NCI-H1436 treated with DMSO at 0.1 percent for 48 hours (cell line): ENCODE measurements around the gene ZNF846.
"Not testable (repeated sequence)": the region's sequence is repeated elsewhere in the genome, so short reads cannot be mapped to it uniquely, and the experiment has no call there.

ENCODE experiments used
- DNase-seq: peaks from one replicate; lab custom pipeline; 2025; lab: John Stamatoyannopoulos, UW

Gene ZNF846

GRCh38 chr19:9768175-9769112, at the start of gene ZNF846:
Gene ZNF846 (minus strand): TSS chr19:9768738. CDS start chr19:9764950, 3,788 bp downstream.
- DNase-seq: peak; percentile 82

DNA sequence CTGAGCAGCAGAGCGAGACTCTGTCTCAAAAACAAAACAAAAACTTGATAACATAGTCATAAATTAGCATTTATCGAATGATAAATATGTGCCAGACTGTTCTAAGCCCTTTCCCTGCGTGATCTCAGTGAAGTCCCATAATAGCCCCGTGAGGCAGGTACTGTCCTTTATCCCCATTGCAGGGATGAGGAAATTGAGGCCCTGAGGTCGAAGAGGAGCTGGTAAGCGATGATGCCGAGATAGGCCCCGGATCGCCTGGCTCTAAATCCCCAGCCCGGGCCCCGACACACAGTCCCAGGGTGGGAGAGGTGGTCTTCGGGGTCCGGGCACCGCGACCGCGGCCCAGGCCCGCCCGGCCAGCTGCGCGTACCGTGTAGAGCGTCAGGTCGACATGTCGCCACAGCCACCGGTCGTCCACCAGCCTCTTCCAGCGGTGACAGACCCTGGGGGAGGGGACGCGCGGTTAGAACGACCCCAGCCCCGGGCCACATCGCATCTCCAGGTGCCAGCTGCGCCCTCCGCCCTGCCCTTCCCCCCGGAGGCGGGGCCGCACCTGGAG, 49.7 kb upstream of the ZNF846 start:
- no peak for DNase-seq

- no peak for DNase-seq
Measured at GRCh38 chr19:9811139-9811538, 42.6 kb upstream of the ZNF846 start.

- DNase-seq: no peak
Measured at GRCh38 chr19:9808855-9809824, 40.6 kb upstream of the ZNF846 start.

DNA sequence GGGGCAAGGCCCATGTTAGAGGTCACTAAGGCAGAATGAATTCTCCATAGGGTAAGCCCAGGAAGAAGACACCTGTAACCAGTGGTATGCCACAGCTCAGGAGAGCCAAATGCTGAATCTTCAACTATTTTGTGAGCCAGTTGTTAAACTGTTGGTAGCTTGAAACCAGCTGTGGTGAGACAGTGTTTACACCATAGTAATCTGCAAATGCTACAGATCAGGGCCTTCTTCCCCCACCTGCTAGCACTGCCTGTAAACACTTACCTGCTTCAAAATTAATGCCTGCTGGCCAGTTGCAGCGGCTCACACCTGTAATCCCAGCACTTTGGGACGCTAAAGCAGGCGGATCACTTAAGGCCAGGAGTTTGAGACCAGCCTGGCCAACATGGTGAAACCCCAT, 38.3 kb upstream of the ZNF846 start:
- DNase-seq: no peak

DNA sequence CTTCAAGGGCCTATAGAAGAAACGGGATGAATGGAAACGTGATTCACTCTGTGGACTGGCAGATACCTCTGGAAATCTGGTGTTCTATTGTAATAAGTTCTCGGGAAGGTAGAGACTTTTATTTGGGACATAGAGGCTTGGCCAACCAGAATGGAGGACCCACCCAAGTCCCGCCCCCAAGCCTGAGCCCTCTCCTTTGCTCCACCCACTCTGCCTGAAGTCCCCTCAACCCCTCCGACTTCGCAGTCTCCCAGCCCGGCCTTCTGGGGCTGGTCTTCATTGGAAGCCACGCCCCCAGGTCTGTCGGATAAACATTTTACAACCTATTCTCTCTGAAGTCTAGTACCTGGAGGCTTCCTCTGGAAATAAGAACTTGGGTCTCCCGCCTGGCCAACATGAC, 33.4 kb upstream of the ZNF846 start:
- no peak for DNase-seq

GRCh38 chr19:9799162-9799561, 30.6 kb upstream of the ZNF846 start:
- no peak for DNase-seq

GRCh38 chr19:9797871-9798270, 29.3 kb upstream of the ZNF846 start:
- no peak for DNase-seq

GRCh38 chr19:9796113-9796773, 27.7 kb upstream of the ZNF846 start:
- peak; percentile 45 for DNase-seq

DNA sequence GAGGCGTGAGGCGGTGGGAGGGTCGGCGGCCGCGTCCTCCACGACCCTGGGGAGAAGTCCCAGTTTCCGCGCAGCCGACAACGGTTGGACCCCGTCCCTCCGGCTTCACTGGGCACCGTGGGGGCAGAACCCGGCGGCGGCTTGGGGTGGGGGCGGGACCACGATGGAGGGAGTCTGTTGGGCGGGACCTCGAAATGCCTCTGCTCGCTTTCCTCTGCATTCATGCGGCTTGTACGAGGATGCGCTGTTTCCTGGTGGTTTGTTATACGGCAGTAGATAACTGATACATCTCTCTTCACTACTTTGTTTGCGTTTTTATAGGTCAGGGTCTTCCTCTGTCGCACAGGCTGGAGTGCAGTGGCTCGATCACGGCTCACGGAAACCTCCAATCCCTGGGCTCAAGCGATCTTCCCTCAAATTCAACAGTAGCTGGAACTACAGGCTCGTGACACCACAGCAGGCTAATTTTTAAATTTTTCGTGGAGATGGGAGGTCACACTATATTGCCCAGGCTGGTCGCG, 24.6 kb upstream of the ZNF846 start:
- no peak for DNase-seq

GRCh38 chr19:9792206-9793070, 23.9 kb upstream of the ZNF846 start:
- DNase-seq: peak; percentile 19

DNA sequence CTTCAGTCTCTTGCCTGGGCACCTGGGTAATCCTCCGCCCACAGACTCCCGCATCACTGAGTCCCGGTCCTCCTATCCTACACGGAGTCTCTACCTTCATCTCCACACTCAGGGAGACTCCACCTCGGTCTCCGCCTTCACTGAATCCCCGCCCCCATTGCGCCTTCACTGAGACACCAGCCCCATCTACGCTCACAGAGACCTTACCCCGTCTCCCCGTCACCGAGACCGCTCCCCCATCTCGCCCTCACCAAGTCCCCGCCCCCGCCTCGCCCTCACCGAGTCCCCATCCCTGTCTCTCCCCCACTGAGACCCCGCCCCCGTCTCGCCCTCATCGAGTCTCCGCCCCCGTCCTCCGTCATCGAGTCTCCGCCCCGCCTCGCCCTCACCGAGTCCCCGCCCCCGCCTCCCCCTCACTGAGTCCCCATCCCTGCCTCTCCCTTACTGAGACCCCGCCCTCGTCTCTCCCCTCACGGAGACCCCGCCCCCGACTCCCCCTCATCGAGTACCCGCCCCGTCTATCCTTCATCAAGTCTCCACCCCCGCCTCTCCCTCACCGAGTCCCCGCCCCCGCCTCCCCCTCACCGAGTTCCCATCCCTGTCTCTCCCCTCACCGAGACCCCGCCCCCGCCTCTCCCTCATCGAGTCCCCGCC, 23.1 kb upstream of the ZNF846 start:
- DNase-seq: peak; percentile 70

DNA sequence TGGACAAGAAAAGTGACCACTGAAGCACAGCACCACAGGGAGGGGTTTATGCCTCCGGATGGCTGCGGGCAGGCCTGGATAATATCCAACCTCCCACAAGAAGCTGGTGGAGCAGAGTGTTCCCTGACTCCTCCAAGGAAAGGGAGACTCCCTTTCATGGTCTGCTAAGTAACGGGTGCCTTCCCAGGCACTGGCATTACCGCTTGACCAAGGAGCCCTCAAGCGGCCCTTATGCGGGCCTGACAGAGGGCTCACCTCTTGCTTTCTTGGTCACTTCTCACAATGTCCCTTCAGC, 22.5 kb upstream of the ZNF846 start:
- DNase-seq: not testable (repeated sequence)

- not testable (repeated sequence) for DNase-seq
Measured at GRCh38 chr19:9789579-9789978, 21.0 kb upstream of the ZNF846 start.

DNA sequence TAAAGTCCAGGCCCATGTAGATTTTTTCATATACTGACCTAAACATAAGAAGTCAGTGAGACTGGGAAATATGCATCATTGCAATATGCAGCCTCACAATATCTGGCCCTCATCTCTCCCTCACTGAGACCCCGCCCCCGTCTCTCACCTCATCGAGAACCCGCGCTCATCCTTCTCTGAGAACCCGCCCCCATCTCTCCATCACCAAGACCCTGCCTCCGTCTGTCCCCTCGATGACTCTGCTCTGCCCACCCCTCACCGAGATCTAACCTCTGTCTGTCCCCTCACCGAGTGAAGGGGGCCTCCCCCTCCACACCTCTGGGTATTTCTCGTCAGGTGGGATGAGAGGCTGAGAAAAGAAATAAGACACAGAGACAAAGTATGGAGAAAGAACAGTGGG, 20.5 kb upstream of the ZNF846 start:
- no peak for DNase-seq

DNA sequence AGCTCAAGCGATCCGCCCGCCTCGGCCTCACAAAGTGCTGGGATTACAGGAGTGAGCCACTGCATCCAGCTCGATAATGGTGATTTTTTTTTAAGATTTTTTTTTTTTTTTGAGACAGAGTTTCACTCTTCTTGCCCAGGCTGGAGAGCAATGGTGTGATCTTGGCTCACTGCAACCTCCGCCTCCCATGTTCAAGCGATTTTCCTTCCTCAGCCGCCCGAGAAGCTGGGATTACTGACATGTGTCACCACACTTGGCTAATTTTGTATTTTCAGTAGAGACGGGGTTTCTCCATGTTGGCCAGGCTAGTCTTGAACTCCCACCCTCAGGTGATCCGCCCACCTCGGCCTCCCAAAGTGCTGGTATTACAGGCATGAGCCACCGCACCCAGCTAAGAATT, 20.1 kb upstream of the ZNF846 start:
- not testable (repeated sequence) for DNase-seq

DNA sequence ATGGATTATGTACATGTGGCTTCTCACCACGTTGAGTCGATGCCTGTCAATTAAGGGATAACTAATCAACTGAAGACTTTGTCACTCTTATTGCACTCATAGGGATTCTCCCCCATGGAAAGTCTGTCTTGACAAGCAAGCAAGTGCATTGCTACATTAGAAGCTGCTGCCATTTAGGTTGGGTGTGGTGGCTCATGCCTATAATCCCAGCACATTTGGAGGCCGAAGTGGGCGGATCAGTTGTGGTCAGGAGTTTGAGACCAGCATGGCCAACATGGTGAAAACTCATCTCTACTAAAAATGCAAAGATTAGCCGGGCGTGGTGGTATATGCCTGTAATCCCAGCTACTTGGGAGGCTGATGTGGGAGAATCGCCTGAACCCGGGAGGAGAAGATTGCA, 18.3 kb upstream of the ZNF846 start:
- no peak for DNase-seq

DNA sequence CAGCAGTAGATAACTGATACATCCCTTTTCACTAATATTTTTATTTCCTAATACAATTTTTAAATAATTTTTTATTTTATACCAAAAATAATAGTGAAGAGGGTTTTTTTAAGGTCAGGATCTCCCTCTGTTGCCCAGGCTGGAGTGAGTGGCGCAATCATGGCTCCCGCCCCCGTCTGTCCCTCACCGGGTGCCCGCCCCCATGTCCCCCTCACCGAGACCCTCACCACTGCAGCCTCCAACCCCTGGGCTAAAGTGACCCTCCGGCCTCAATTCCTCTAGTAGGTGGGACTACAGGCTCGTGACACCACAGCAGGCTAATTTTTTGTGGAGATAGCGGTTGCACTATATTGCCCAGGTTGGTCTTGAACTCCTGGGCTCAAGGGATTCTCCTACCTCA, 17.8 kb upstream of the ZNF846 start:
- DNase-seq: no peak

- peak; percentile 48 for DNase-seq
Measured at GRCh38 chr19:9785367-9786331, 17.1 kb upstream of the ZNF846 start.
